GM12875 (cell line): ENCODE data around the gene SPATA3.

ENCODE experiments used
- H3K4me3 ChIP-seq: one replicate; pipeline ENCODE4 v1.5.1; 2011; ENCODE audit warnings: low read depth, low read length, control low read depth
- CTCF ChIP-seq: IDR thresholded peaks from 2 replicates; pipeline ENCODE4 v1.5.1; 2011; ENCODE audit warnings: low read depth, mild to moderate bottlenecking, control low read depth, inconsistent platforms, low read length, moderate library complexity, borderline replicate concordance; ENCODE audit not compliant: insufficient read depth

Gene SPATA3

DNA sequence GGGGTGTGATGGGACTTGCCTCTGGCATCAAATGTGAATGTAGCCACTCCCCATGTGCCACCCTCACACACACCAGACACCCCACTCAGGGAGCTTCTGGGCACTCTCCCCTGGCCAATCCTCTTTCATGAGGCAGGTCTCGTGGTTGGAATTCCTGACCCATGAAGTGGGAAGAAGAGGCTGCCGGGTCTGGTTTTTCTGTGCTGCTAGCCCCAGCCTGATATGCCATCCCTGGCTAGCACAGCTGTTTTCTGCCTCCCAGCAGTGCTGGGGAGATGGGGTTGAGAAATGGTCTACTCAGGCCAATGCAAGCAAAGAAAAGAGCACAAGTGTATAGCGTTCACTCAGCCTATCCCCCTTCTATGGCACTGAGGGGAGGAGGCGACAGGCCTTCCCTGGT is 40.2 kb downstream of the SPATA3 start:
- H3K4me3 ChIP-seq, result no peak overlapping the region
- no peak for TF ChIP-seq CTCF

GRCh38 chr2:231036578-231037106 is 40.7 kb downstream of the SPATA3 start:
- TF ChIP-seq CTCF, result no peak
- no peak overlapping the region for H3K4me3 ChIP-seq

DNA sequence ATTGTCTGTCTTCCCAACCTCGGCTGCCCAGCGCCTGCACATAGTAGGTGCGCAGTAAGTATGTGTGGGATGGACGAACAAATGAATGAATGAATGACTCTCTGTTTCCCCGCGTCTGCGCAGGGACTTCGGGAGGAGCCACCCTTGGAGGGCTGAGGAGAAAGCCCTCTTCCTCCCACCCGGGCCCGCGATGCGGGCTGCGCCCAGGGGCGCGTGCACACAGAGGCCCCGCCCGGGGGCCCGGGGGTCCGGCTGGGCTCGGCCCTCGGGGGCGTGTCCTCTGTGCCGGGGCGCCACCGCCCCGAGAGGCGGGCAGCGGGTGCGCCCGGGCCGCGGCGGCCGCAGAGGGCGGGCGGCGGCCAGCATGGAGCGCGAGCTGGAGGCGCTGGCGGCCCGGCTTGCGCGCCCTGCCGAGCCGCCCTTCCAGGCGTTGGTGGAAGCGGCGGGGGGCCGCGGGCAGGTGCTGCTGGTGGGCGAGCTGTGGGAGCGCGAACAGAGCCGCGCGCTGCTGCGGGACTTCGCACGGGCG is 41.3 kb downstream of the SPATA3 start, which contains the start of gene C2orf72:
Gene C2orf72 (plus strand): TSS at position 322 of the 529 bp plus-strand sequence. CDS start 43 bp downstream, at position 365.
- TF ChIP-seq CTCF, result no peak
- no peak within 1 kb of the TSS for H3K4me3 ChIP-seq

DNA sequence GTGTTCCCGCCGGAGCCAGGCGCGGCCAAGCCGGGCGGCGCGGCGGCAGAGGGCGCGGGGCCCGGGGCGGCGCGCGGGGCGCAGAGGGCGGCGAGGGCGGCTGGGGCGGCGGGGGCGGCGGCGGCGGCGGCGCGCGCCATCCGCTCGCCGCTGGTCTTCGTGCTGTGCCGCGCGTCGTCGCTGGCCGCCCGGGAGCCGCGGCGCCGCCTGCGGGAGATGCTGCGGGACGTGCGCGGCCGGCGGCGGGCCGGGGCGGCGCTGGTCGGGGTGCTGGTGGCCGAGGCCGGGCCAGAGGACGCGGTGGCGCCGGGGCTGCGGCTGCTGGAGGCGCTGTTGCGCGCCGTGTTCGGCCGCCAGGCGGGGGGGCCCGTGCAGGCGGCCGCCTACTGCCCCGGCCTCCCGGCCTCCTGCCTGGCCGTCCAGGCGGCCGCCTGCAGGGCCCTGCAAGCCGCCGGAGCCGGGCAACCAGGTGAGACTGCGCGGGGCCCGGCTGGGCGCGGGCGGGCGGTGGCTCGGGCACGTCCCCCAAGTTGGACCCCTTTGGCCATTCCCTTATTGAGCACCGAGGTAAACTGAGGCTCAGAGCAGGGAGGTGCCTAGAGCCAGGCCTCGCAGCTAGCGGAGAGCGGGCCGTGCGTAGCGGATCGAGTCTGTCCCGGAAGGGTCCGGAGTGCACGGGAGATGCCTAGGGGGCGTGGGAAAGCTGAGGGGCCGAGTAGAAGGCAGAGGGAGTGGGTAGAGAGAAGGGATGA is 42.0 kb downstream of the SPATA3 start:
- TF ChIP-seq CTCF, result no peak
- no peak overlapping the region for H3K4me3 ChIP-seq

DNA sequence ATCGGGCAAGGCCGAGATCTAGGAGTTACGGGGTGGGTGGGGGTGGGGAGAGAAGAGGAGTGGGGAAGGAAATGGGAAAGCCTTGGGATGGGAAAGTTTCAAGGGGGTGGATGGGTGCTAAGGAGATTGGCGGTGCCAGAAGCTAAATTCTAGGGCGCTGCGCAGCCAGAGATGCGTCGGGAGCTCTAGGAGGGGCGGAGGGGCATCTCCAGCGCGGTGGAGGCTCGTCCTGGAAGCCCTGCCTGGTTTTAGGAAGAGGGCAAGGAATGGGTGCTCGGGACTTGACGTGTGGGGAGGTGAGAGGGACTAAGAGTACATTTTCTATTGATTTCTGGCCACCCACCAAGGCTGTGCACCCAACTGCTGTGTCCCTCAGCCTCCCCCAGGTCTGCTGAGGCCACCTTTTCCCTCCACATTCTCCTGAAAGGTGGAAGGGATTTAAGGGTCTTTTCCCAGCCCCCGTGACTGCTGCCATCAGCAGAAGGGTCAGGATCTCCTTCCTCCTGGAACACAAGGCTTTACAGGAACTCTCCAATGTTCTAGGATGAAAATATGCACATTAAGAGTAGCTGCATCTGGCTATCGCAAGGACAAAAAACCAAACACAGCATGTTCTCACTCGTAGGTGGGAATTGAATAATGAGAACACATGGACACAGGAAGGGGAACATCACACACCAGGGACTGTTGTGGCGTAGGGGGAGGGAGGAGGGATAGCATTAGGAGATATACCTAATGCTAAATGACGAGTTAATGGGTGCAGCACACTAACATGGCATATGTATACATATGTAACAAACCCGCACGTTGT is 42.8 kb downstream of the SPATA3 start:
- no peak for TF ChIP-seq CTCF
- H3K4me3 ChIP-seq, result no peak overlapping the region

- no peak for TF ChIP-seq CTCF
- no peak overlapping the region for H3K4me3 ChIP-seq
These were observed 43.4 kb downstream of the SPATA3 start for GRCh38 chr2:231039294-231039664.
